Uterus (tissue), 2 donors: ENCODE results near the gene C2orf80.

Source experiments
- POLR2A ChIP-seq, 2 donors: fragments of 450-650 bp; IDR thresholded peaks; one replicate each; pipeline ENCODE4 v1.6.1; 2016; ENCODE audit warnings: antibody characterized with exemption in 2 of 2, mild to moderate bottlenecking in 1 of 2, moderate library complexity in 1 of 2
- TF ChIP-seq, protein P1 (sequence below), 4 experiments: fragments of 200-600 bp in 2 of 4; fragments of 450-650 bp in 2 of 4; sonication (generic) in 2 of 4; IDR thresholded peaks; one replicate each; pipeline ENCODE4 v1.5.1; 2016 to 2019; ENCODE audit warnings: antibody characterized with exemption in 4 of 4, mild to moderate bottlenecking in 2 of 4, moderate library complexity in 1 of 4

DNA sequence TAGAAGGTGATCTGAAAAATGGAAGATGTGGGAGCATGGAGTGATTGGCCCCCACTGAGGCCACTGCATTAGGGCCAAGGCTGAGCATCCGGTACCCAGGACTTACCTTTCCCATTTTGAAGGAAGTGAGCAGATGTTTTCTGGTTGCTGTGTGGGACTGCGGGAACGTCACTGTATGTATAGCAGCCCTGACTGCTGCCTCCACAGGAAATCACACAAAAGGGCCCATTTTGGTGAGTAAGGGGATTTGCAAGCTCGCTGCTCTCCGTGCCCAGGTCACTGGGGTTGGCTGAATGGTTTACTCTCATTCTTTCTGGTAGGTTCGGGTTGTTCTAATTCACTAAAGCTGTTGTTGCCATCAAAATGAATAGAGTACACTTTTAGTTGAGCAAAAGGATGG lies 43.8 kb downstream of the C2orf80 start, which contains the start of gene CRYGB:
- TF ChIP-seq, protein P1, sequence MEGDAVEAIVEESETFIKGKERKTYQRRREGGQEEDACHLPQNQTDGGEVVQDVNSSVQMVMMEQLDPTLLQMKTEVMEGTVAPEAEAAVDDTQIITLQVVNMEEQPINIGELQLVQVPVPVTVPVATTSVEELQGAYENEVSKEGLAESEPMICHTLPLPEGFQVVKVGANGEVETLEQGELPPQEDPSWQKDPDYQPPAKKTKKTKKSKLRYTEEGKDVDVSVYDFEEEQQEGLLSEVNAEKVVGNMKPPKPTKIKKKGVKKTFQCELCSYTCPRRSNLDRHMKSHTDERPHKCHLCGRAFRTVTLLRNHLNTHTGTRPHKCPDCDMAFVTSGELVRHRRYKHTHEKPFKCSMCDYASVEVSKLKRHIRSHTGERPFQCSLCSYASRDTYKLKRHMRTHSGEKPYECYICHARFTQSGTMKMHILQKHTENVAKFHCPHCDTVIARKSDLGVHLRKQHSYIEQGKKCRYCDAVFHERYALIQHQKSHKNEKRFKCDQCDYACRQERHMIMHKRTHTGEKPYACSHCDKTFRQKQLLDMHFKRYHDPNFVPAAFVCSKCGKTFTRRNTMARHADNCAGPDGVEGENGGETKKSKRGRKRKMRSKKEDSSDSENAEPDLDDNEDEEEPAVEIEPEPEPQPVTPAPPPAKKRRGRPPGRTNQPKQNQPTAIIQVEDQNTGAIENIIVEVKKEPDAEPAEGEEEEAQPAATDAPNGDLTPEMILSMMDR (IDR thresholded peaks at IDR 0.05) = no peak
- no peak for TF ChIP-seq POLR2A (IDR thresholded peaks at IDR 0.05)
